Natural killer cell (primary cell): ENCODE measurements around the gene PDLIM4. TPM values are rescaled to one million over a fixed set of nuclear protein-coding genes. Genes with fewer than 3 reads are reported as not detected.

ENCODE experiments used
- ATAC-seq, 3 donors: fragments of 150-1000 bp in 2 of 3; fragments of 200-7000 bp in 1 of 3; cut with Tn5 transposase; 1 replicate in 1 of 3; 2 replicates in 2 of 3; pipeline ENCODE4 v1.10.0; 2021; ENCODE audit warnings: mild to moderate bottlenecking in 2 of 3, moderate library complexity in 2 of 3
- DNase-seq, 2 donors: peaks; one replicate each; pipeline versions ENCODE4 v3.0.0 to v3.0.0-alpha.2; 2013 to 2021; ENCODE audit warnings: mixed read lengths in 1 of 2
- H3K27ac ChIP-seq: one replicate; pipeline ENCODE4 v1.5.1; 2013; ENCODE audit warnings: mild to moderate bottlenecking, low read length
- H3K27me3 ChIP-seq: one replicate; pipeline ENCODE4 v1.6.1; 2013; ENCODE audit warnings: low read length; ENCODE audit not compliant: control insufficient read depth, insufficient read depth
- H3K36me3 ChIP-seq: one replicate; pipeline ENCODE4 v1.6.1; 2013; ENCODE audit warnings: low read length; ENCODE audit not compliant: control insufficient read depth, insufficient read depth
- H3K4me1 ChIP-seq: one replicate; pipeline ENCODE4 v1.6.1; 2013; ENCODE audit warnings: low read length; ENCODE audit not compliant: control insufficient read depth, insufficient read depth
- H3K4me3 ChIP-seq: one replicate; pipeline ENCODE4 v1.5.1; 2013; ENCODE audit warnings: low read length
- H3K9me3 ChIP-seq: one replicate; pipeline ENCODE4 v1.6.1; 2013; ENCODE audit warnings: low read length; ENCODE audit not compliant: control insufficient read depth, insufficient read depth
- H3K27ac Mint-ChIP-seq, 2 donors: one replicate each; pipeline ENCODE4 v1.8.0; 2022; ENCODE audit warnings: mild to moderate bottlenecking in 2 of 2, mixed read lengths in 2 of 2, moderate library complexity in 1 of 2
- H3K27me3 Mint-ChIP-seq, 2 donors: one replicate each; pipeline ENCODE4 v1.8.0; 2022; ENCODE audit warnings: low read depth in 2 of 2, mixed read lengths in 2 of 2
- H3K36me3 Mint-ChIP-seq: one replicate; pipeline ENCODE4 v1.8.0; 2022; ENCODE audit warnings: mixed read lengths
- H3K4me1 Mint-ChIP-seq, 2 donors: one replicate each; pipeline ENCODE4 v1.8.0; 2022; ENCODE audit warnings: mixed read lengths in 2 of 2
- H3K4me3 Mint-ChIP-seq: one replicate; pipeline ENCODE4 v1.8.0; 2022; ENCODE audit warnings: mild to moderate bottlenecking, moderate library complexity, mixed read lengths
- H3K9me3 Mint-ChIP-seq, 2 donors: one replicate each; pipeline ENCODE4 v1.8.0; 2022; ENCODE audit warnings: mixed read lengths in 2 of 2
- CTCF ChIP-seq: fragments of 200-600 bp; IDR thresholded peaks from one replicate; pipeline ENCODE4 v1.8.0; 2022; ENCODE audit warnings: antibody characterized with exemption
- WGBS: methylation state at CpG from one replicate; pipeline ENCODE4 v1.1.7; 2013; ENCODE audit warnings: missing lambda C conversion rate; ENCODE audit not compliant: insufficient coverage; 5-methylcytosine and 5-hydroxymethylcytosine counted together
- intact Hi-C: fragments of 100-400 bp; cut with micrococcal nuclease; formaldehyde crosslinking; loops from one replicate; pipeline ENCODE4 v1.14.2; 2022
- total RNA-seq, 4 donors: library from RNA; stranded (reverse); fragments of 120-200 nt in 1 of 4; gene quantifications; one replicate each; pipeline versions ENCODE4 v1.2.3 to v1.2.4, GENCODE V29; 2013 to 2022

PDLIM4 gene
- total RNA-seq, 3 donors from 2014 or later (not counting 1 experiment from before 2014, with no cell fraction given): not detected

- no peak for TF ChIP-seq CTCF
- no peak for ATAC-seq
These were observed 12.3 kb downstream of the PDLIM4 start for GRCh38 chr5:132269635-132270334.

GRCh38 chr5:132270335-132270665, 12.8 kb downstream of the PDLIM4 start:
- H3K4me1 Mint-ChIP-seq: peaks cover 0 to 18% of the 10 kb centered on the region in 2 donors
- 90% methylated on average over 1 of the region's 1 CpG for WGBS
- no peak overlapping the region for H3K27ac Mint-ChIP-seq
- Histone ChIP-seq H3K9me3 (no peaks in the 10 kb centered on the region), H3K4me1 (peaks cover 8% of the 10 kb centered on the region), H3K27me3 (peaks cover 4% of the 10 kb centered on the region), H3K4me3 (no peak overlapping the region), H3K36me3 (no peaks in the 10 kb centered on the region), H3K27ac (no peak overlapping the region)
- H3K4me3 Mint-ChIP-seq: no peak overlapping the region
- ATAC-seq (no peak), DNase-seq (no peak)
- TF ChIP-seq CTCF: no peak
- no peaks in the 10 kb centered on the region for H3K36me3 Mint-ChIP-seq
- H3K27me3 Mint-ChIP-seq: peaks cover 15 to 20% of the 10 kb centered on the region in 2 donors
- no peaks in the 10 kb centered on the region for H3K9me3 Mint-ChIP-seq
- intact Hi-C loops: no loop called here

More at GRCh38 chr5:132269635-132270334, 12.3 kb downstream of the PDLIM4 start:
- H3K4me1 Mint-ChIP-seq: peaks cover 0 to 18% of the 10 kb centered on the region in 2 donors
- Histone ChIP-seq H3K4me3 (no peak overlapping the region), H3K36me3 (no peaks in the 10 kb centered on the region), H3K9me3 (no peaks in the 10 kb centered on the region), H3K27me3 (peaks cover 4% of the 10 kb centered on the region), H3K27ac (no peak overlapping the region), H3K4me1 (peaks cover 8% of the 10 kb centered on the region)
- intact Hi-C loops: no loop called here
- no peak for DNase-seq
- H3K9me3 Mint-ChIP-seq: no peaks in the 10 kb centered on the region
- H3K27me3 Mint-ChIP-seq: peaks cover 15 to 17% of the 10 kb centered on the region in 2 donors
- no peak overlapping the region for H3K27ac Mint-ChIP-seq
- no peaks in the 10 kb centered on the region for H3K36me3 Mint-ChIP-seq
- H3K4me3 Mint-ChIP-seq: no peak overlapping the region
- 89% methylated on average over 3 of the region's 3 CpGs for WGBS

GRCh38 chr5:132270706-132271105, 13.2 kb downstream of the PDLIM4 start:
- Mint-ChIP-seq H3K9me3 (no peaks in the 10 kb centered on the region), H3K4me3 (peak overlapping the region; percentile 25), H3K4me1 (peaks cover 0 to 18% of the 10 kb centered on the region in 2 donors), H3K36me3 (no peaks in the 10 kb centered on the region), H3K27ac (no peak overlapping the region), H3K27me3 (peaks cover 15 to 23% of the 10 kb centered on the region in 2 donors)
- TF ChIP-seq CTCF: no peak
- intact Hi-C loops: no loop called here
- peaks cover 4% of the 10 kb centered on the region for H3K27me3 ChIP-seq
- DNase-seq (no peak), ATAC-seq (no peak)
- WGBS: 93% methylated on average over 5 of the region's 6 CpGs
- no peaks in the 10 kb centered on the region for H3K9me3 ChIP-seq
- H3K4me3 ChIP-seq: no peak overlapping the region
- no peaks in the 10 kb centered on the region for H3K36me3 ChIP-seq
- H3K4me1 ChIP-seq: peaks cover 8% of the 10 kb centered on the region
- H3K27ac ChIP-seq: no peak overlapping the region
